Neural cell (in vitro differentiated cells): ENCODE results near the gene PAOX. TPM values are rescaled to one million over a fixed set of nuclear protein-coding genes. Genes with fewer than 3 reads are reported as not detected.

Experiments
- H2AFZ ChIP-seq: fragments of 200-600, 300-800 bp; sonication (generic), shearing (Covaris generic); 2 replicates; pipeline ENCODE4 v1.6.0; 2014; ENCODE audit warnings: low read depth, mild to moderate bottlenecking, antibody characterized with exemption, low read length, moderate library complexity
- H3F3A ChIP-seq: fragments of 200-600 bp; shearing (Covaris generic); 2 replicates; pipeline ENCODE4 v1.6.1; 2016; ENCODE audit warnings: mild to moderate bottlenecking, moderate library complexity, mixed read lengths, antibody characterized with exemption, low read length; ENCODE audit not compliant: insufficient read depth, poor library complexity, severe bottlenecking
- H3K27ac ChIP-seq: fragments of 200-600, 300-800 bp; sonication (generic), shearing (Covaris generic); 2 replicates; pipeline ENCODE4 v1.5.1; 2014; ENCODE audit warnings: mild to moderate bottlenecking, low read length, moderate library complexity
- H3K27me3 ChIP-seq: fragments of 300-800, 200-600 bp; sonication (generic), shearing (Covaris generic); 2 replicates; pipeline ENCODE4 v1.6.0; 2014; ENCODE audit warnings: mild to moderate bottlenecking, low read depth, low read length, moderate library complexity; ENCODE audit not compliant: insufficient read depth
- H3K36me3 ChIP-seq: fragments of 300-800, 200-600 bp; sonication (generic), shearing (Covaris generic); 2 replicates; pipeline ENCODE4 v1.5.1; 2014; ENCODE audit warnings: mild to moderate bottlenecking, antibody characterized with exemption, low read length, moderate library complexity; ENCODE audit not compliant: insufficient read depth
- H3K4me2 ChIP-seq: fragments of 300-800, 200-600 bp; sonication (generic), shearing (Covaris generic); 2 replicates; pipeline ENCODE4 v1.6.0; 2014; ENCODE audit warnings: mild to moderate bottlenecking, low read length
- H3K4me3 ChIP-seq: fragments of 300-800, 200-600 bp; sonication (generic), shearing (Covaris generic); 2 replicates; pipeline ENCODE4 v1.5.1; 2014; ENCODE audit warnings: mild to moderate bottlenecking, low read length, moderate library complexity
- H3K79me2 ChIP-seq: fragments of 200-600 bp; shearing (Covaris generic); replicated peaks from 2 replicates; pipeline ENCODE4 v1.6.0; 2014; ENCODE audit warnings: mild to moderate bottlenecking, low read length, moderate library complexity; ENCODE audit not compliant: insufficient read depth
- H3K9ac ChIP-seq: fragments of 300-800, 200-600 bp; sonication (generic), shearing (Covaris generic); 2 replicates; pipeline ENCODE4 v1.6.1; 2016; ENCODE audit warnings: mild to moderate bottlenecking, low read length, mixed read lengths
- H3K9me2 ChIP-seq: fragments of 200-600 bp; shearing (Covaris generic); 2 replicates; pipeline ENCODE4 v1.6.1; 2016; ENCODE audit warnings: mild to moderate bottlenecking, low read length, mixed read lengths; ENCODE audit not compliant: insufficient read depth
- H3K9me3 ChIP-seq: fragments of 200-600, 300-800 bp; sonication (generic), shearing (Covaris generic); 2 replicates; pipeline ENCODE4 v1.6.1; 2016; ENCODE audit warnings: mild to moderate bottlenecking, mixed run types, low read length, moderate library complexity, mixed read lengths
- H4K20me1 ChIP-seq: fragments of 200-600 bp; shearing (Covaris generic); 2 replicates; pipeline ENCODE4 v1.6.1; 2016; ENCODE audit warnings: mild to moderate bottlenecking, mixed run types; ENCODE audit not compliant: insufficient read depth
- CTCF ChIP-seq: fragments of 450-650 bp; IDR thresholded peaks from 2 replicates; pipeline ENCODE4 v1.5.1; 2014; ENCODE audit warnings: antibody characterized with exemption, mild to moderate bottlenecking, moderate library complexity; ENCODE audit not compliant: poor library complexity, severe bottlenecking
- EP300 ChIP-seq: fragments of 450-650 bp; conservative IDR thresholded peaks from 2 replicates; pipeline ENCODE4 v1.6.1; 2014; ENCODE audit warnings: antibody characterized with exemption, mild to moderate bottlenecking, moderate library complexity; ENCODE audit not compliant: poor library complexity, severe bottlenecking
- EZH2 ChIP-seq: fragments of 200-600, 300-800 bp; shearing (Covaris generic), sonication (generic); IDR thresholded peaks from 2 replicates; pipeline ENCODE4 v1.6.1; 2014; ENCODE audit warnings: antibody characterized with exemption, low read length, borderline replicate concordance, mild to moderate bottlenecking; ENCODE audit not compliant: insufficient read depth, poor library complexity, severe bottlenecking
- MXI1 ChIP-seq: fragments of 450-650 bp; conservative IDR thresholded peaks from 2 replicates; pipeline ENCODE4 v1.6.1; 2014; ENCODE audit warnings: antibody characterized with exemption, mild to moderate bottlenecking; ENCODE audit not compliant: poor library complexity, severe bottlenecking
- POLR2AphosphoS5 ChIP-seq: IDR thresholded peaks from 2 replicates; pipeline ENCODE4 v1.6.1; 2012
- RAD21 ChIP-seq: fragments of 450-650 bp; conservative IDR thresholded peaks from 2 replicates; pipeline ENCODE4 v1.6.1; 2014; ENCODE audit warnings: antibody characterized with exemption, mild to moderate bottlenecking, moderate library complexity
- REST ChIP-seq: IDR thresholded peaks from 2 replicates; pipeline ENCODE4 v1.6.1; 2012; ENCODE audit warnings: borderline replicate concordance
- SMC3 ChIP-seq: fragments of 450-650 bp; conservative IDR thresholded peaks from 2 replicates; pipeline ENCODE4 v1.6.1; 2014; ENCODE audit warnings: antibody characterized with exemption, mild to moderate bottlenecking, moderate library complexity; ENCODE audit not compliant: poor library complexity
- TAF1 ChIP-seq: IDR thresholded peaks from 2 replicates; pipeline ENCODE4 v1.6.1; 2012; ENCODE audit warnings: low read depth
- polyA plus RNA-seq: library from polyadenylated mRNA; depleted of rRNA; stranded (reverse); fragments of >200 nt; gene quantifications from 2 replicates; pipeline ENCODE4 v1.2.3, GENCODE V29; 2014

The PAOX gene
- polyA plus RNA-seq, 1 donor from 2014 or later: 3.0 TPM

GRCh38 chr10:133403359-133403758 lies 24.3 kb downstream of the PAOX start:
- Histone ChIP-seq H2AFZ (no peak overlapping the region), H3K27ac (no peak overlapping the region), H3K36me3 (no peaks in the 10 kb centered on the region)

GRCh38 chr10:133403784-133404183 lies 24.7 kb downstream of the PAOX start:
- Histone ChIP-seq H3K36me3 (no peaks in the 10 kb centered on the region), H4K20me1 (no peaks in the 10 kb centered on the region)

More at GRCh38 chr10:133403359-133403758, 24.3 kb downstream of the PAOX start:
- no peak overlapping the region for H3K9ac ChIP-seq
- H3K4me3 ChIP-seq: no peak overlapping the region
- H3F3A ChIP-seq: no peaks in the 10 kb centered on the region
- H3K79me2 ChIP-seq: peaks cover 14% of the 10 kb centered on the region
- H3K9me3 ChIP-seq: no peaks in the 10 kb centered on the region
- H4K20me1 ChIP-seq: no peaks in the 10 kb centered on the region
- H3K4me2 ChIP-seq: no peak overlapping the region
- TF ChIP-seq EP300 (no peak), EZH2 (no peak), SMC3 (no peak), RAD21 (no peak), MXI1 (no peak), CTCF (no peak), TAF1 (no peak), REST (no peak), POLR2AphosphoS5 (no peak)
- H3K27me3 ChIP-seq: no peaks in the 10 kb centered on the region
- H3K9me2 ChIP-seq: no peaks in the 10 kb centered on the region

More at GRCh38 chr10:133403784-133404183, 24.7 kb downstream of the PAOX start:
- no peaks in the 10 kb centered on the region for H3K27me3 ChIP-seq
- no peaks in the 10 kb centered on the region for H3K9me2 ChIP-seq
- H3K79me2 ChIP-seq: peaks cover 16% of the 10 kb centered on the region
- no peak overlapping the region for H3K27ac ChIP-seq
- TF ChIP-seq EZH2 (no peak), SMC3 (no peak), CTCF (no peak), REST (no peak), POLR2AphosphoS5 (no peak)
- H3K9ac ChIP-seq: no peak overlapping the region
- no peak overlapping the region for H2AFZ ChIP-seq
- no peak overlapping the region for H3K4me3 ChIP-seq
- no peak overlapping the region for H3K4me2 ChIP-seq
- no peaks in the 10 kb centered on the region for H3F3A ChIP-seq
- H3K9me3 ChIP-seq: no peaks in the 10 kb centered on the region
